Lung (tissue), 12 donors: Measurements from ENCODE around the gene NCLN. TPM values are rescaled to one million over a fixed set of nuclear protein-coding genes. Genes with fewer than 3 reads are reported as not detected.
"Not testable (repeated sequence)": the region's sequence is repeated elsewhere in the genome, so short reads cannot be mapped to it uniquely, and the experiment has no call there.

Experiments
- ATAC-seq: fragments of 200-7000 bp; cut with Tn5 transposase; one replicate; pipeline ENCODE4 v1.9.1; 2020; ENCODE audit warnings: moderate number of reproducible peaks; ENCODE audit not compliant: insufficient read depth, low FRiP score
- DNase-seq, 3 donors: peaks; one replicate each; pipeline ENCODE4 v3.0.0-alpha.2; 2013 to 2017
- H3K27ac ChIP-seq, 2 donors: one replicate each; pipeline ENCODE4 v1.5.1; 2013; ENCODE audit warnings: mild to moderate bottlenecking in 2 of 2, moderate library complexity in 2 of 2, control low read depth in 1 of 2, inconsistent platforms in 1 of 2, low read depth in 1 of 2, low read length in 1 of 2
- H3K27me3 ChIP-seq, 3 donors: one replicate each; pipeline ENCODE4 v1.5.1; 2013; ENCODE audit warnings: low read length in 2 of 3; ENCODE audit not compliant: control insufficient read depth in 3 of 3, insufficient read depth in 3 of 3
- H3K36me3 ChIP-seq, 4 donors: one replicate each; pipeline ENCODE4 v1.5.1; 2013; ENCODE audit warnings: low read length in 4 of 4, mild to moderate bottlenecking in 1 of 4, moderate library complexity in 1 of 4; ENCODE audit not compliant: control insufficient read depth in 4 of 4, insufficient read depth in 4 of 4
- H3K4me1 ChIP-seq, 5 donors: one replicate each; pipeline ENCODE4 v1.5.1; 2013; ENCODE audit warnings: low read length in 5 of 5, mild to moderate bottlenecking in 2 of 5, moderate library complexity in 1 of 5; ENCODE audit not compliant: control insufficient read depth in 5 of 5, insufficient read depth in 5 of 5
- H3K4me3 ChIP-seq: one replicate; pipeline ENCODE4 v1.5.1; 2013; ENCODE audit warnings: mild to moderate bottlenecking, control low read depth, moderate library complexity
- H3K9ac ChIP-seq, 2 donors: one replicate each; pipeline ENCODE4 v1.5.1; 2013; ENCODE audit warnings: low read length in 2 of 2, control low read depth in 1 of 2; ENCODE audit not compliant: insufficient read depth in 1 of 2
- H3K9me3 ChIP-seq, 4 donors: one replicate each; pipeline ENCODE4 v1.5.1; 2013; ENCODE audit warnings: low read length in 3 of 4, mild to moderate bottlenecking in 1 of 4, moderate library complexity in 1 of 4; ENCODE audit not compliant: control insufficient read depth in 4 of 4, insufficient read depth in 3 of 4
- CTCF ChIP-seq: IDR thresholded peaks from 2 replicates; pipeline ENCODE4 v1.5.1; 2012; ENCODE audit warnings: mild to moderate bottlenecking; ENCODE audit errors: control extremely low read depth, extremely low read depth
- WGBS, 2 donors: extraction: QIAGEN DNeasy Blood & Tissue Kit; methylation state at CpG; one replicate each; pipeline ENCODE4 v1.1.7; 2013; 5-methylcytosine and 5-hydroxymethylcytosine counted together
- polyA plus RNA-seq, 2 donors: library from polyadenylated mRNA; stranded (reverse); fragments of 200-250 nt; gene quantifications; one replicate each; pipeline ENCODE4 v1.2.1, GENCODE V29; 2013
- total RNA-seq, 2 donors: library from RNA; depleted of rRNA in 1 of 2; stranded (reverse); fragments of >200 nt in 1 of 2; gene quantifications; one replicate each; pipeline ENCODE4 v1.2.1, GENCODE V29; 2014 to 2021
- donor health status: control.
- donor health status: control.
- donor health status: Bipolar disorder and iron deficiency.
- donor health status: healthy.
- donor health status: DM: yes; HTN: yes; CAD: no.

The NCLN gene
- total and polyA plus RNA-seq, 4 donors: 24.8 to 117 (median 63.1) TPM

- no peak for ATAC-seq
These were observed 48.1 kb downstream of the NCLN start for GRCh38 chr19:3233831-3234230.

DNA sequence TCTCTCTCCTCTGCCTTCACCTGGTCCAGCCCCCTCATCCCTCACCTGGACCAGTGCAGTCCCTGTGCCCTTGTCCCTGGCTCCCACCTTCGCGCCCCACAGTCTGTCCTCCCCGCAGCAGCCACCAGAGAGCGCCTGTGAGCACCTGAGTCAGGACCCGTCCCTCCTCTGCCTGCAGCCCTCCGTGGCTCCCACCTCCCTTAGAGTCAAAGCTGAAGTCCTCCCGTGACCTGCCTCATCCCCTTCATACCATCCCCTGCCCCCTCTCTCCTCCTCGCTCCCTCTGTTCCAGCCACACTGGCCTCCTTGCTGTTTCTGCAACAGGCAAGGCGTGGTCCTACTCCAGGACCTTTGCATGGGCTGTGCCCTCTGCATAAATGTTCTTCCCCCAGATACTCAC lies 49.1 kb downstream of the NCLN start:
- ATAC-seq (no peak), DNase-seq (no peak)
- peaks cover 0 to 11% (median 0%) of the 10 kb centered on the region in 4 donors for H3K9me3 ChIP-seq
- peaks cover 0 to 3% (median 2%) of the 10 kb centered on the region in 3 donors for H3K27me3 ChIP-seq
- 65 to 66% methylated on average over 9 of the region's 9 CpGs for WGBS, 2 donors
- H3K9ac ChIP-seq: no peak overlapping the region
- no peak overlapping the region for H3K27ac ChIP-seq
- no peak overlapping the region for H3K4me3 ChIP-seq
- no peaks in the 10 kb centered on the region for H3K36me3 ChIP-seq
- no peaks in the 10 kb centered on the region for H3K4me1 ChIP-seq
- no peak for TF ChIP-seq CTCF

More at GRCh38 chr19:3233831-3234230, 48.1 kb downstream of the NCLN start:
- Histone ChIP-seq H3K36me3 (no peaks in the 10 kb centered on the region), H3K27ac (no peak overlapping the region), H3K9me3 (peaks cover 0 to 11% (median 0%) of the 10 kb centered on the region in 4 donors), H3K27me3 (peaks cover under 1 to 9% (median 6%) of the 10 kb centered on the region in 3 donors), H3K4me1 (no peaks in the 10 kb centered on the region), H3K4me3 (no peak overlapping the region), H3K9ac (no peak overlapping the region)
- no peak for TF ChIP-seq CTCF
- 73 to 78% methylated on average over 4 of the region's 4 CpGs for WGBS, 2 donors
- no peak for DNase-seq

- DNase-seq, H3K27me3 ChIP-seq, ATAC-seq, H3K36me3 ChIP-seq, H3K27ac ChIP-seq, H3K4me1 ChIP-seq, H3K4me3 ChIP-seq, H3K9ac ChIP-seq: not testable (repeated sequence)
- WGBS, 2 donors: 89 to 100% methylated on average over 2 of the region's 2 CpGs
- H3K9me3 ChIP-seq: peaks cover 0 to 11% (median 0%) of the 10 kb centered on the region in 4 donors
These were observed 49.9 kb downstream of the NCLN start for GRCh38 chr19:3235604-3236003.

- no peaks in the 10 kb centered on the region for H3K4me1 ChIP-seq
- ATAC-seq (no peak), DNase-seq (no peak)
- H3K9ac ChIP-seq: no peak overlapping the region
- H3K27ac ChIP-seq: no peak overlapping the region
- peaks cover 0 to 11% (median 0%) of the 10 kb centered on the region in 4 donors for H3K9me3 ChIP-seq
- H3K4me3 ChIP-seq: no peak overlapping the region
- TF ChIP-seq CTCF: no peak
- peaks cover 0 to 3% (median 2%) of the 10 kb centered on the region in 3 donors for H3K27me3 ChIP-seq
- 69 to 72% methylated on average over 4 of the region's 4 CpGs for WGBS, 2 donors
- H3K36me3 ChIP-seq: no peaks in the 10 kb centered on the region
These were observed 50.5 kb downstream of the NCLN start for GRCh38 chr19:3236272-3236671.
